Sigmoid colon (tissue), 7 donors: ENCODE measurements around the gene NTM. TPM values are rescaled to one million over a fixed set of nuclear protein-coding genes. Genes with fewer than 3 reads are reported as not detected.

ENCODE experiments used
- DNase-seq: peaks from one replicate; pipeline ENCODE4 v3.0.0-alpha.2; 2019
- H3K27ac ChIP-seq, 4 donors: fragments of 200-600 bp; sonication (generic); one replicate each; pipeline ENCODE4 v1.5.1; 2016 to 2019; ENCODE audit warnings: mild to moderate bottlenecking in 1 of 4
- H3K27me3 ChIP-seq, 3 donors: fragments of 200-600 bp; sonication (generic); one replicate each; pipeline ENCODE4 v1.5.1; 2019; ENCODE audit warnings: mild to moderate bottlenecking in 1 of 3
- H3K36me3 ChIP-seq, 4 donors: fragments of 200-600 bp; sonication (generic); one replicate each; pipeline ENCODE4 v1.5.1; 2016 to 2019
- H3K4me1 ChIP-seq, 4 donors: fragments of 200-600 bp; sonication (generic); one replicate each; pipeline ENCODE4 v1.5.1; 2017 to 2019
- H3K4me3 ChIP-seq, 4 donors: fragments of 200-600 bp; sonication (generic); one replicate each; pipeline ENCODE4 v1.5.1; 2017 to 2019; ENCODE audit warnings: mild to moderate bottlenecking in 2 of 4, moderate library complexity in 1 of 4
- H3K9me3 ChIP-seq, 4 donors: fragments of 200-600 bp in 3 of 4; sonication (generic) in 3 of 4; one replicate each; pipeline versions ENCODE4 v1.5.1 to v1.6.1; 2013 to 2019
- CTCF ChIP-seq, 4 experiments: fragments of 450-650 bp in 3 of 4; fragments of 200-600 bp in 1 of 4; IDR thresholded peaks; one replicate each; pipeline ENCODE4 v1.5.1; 2016 to 2019; ENCODE audit warnings: antibody characterized with exemption in 4 of 4, mild to moderate bottlenecking in 3 of 4, moderate library complexity in 2 of 4
- EP300 ChIP-seq, 4 donors: sonication (generic); formaldehyde crosslinking; IDR thresholded peaks; one replicate each; pipeline ENCODE4 v1.6.1; 2017; ENCODE audit warnings: antibody characterized with exemption in 4 of 4
- POLR2A ChIP-seq, 2 donors: fragments of 450-650 bp; IDR thresholded peaks; one replicate each; pipeline ENCODE4 v1.6.1; 2016; ENCODE audit warnings: antibody characterized with exemption in 2 of 2, mild to moderate bottlenecking in 2 of 2, moderate library complexity in 2 of 2
- POLR2AphosphoS5 ChIP-seq, 4 donors: sonication (generic); formaldehyde crosslinking; IDR thresholded peaks; one replicate each; pipeline ENCODE4 v1.6.1; 2017; ENCODE audit warnings: antibody characterized with exemption in 4 of 4
- WGBS, 2 donors: extraction: QIAGEN DNeasy Blood & Tissue Kit; methylation state at CpG; one replicate each; pipeline ENCODE4 v1.1.7; 2013; 5-methylcytosine and 5-hydroxymethylcytosine counted together
- intact Hi-C: fragments of 100-400 bp; cut with DNase I; formaldehyde crosslinking; loops from one replicate; pipeline ENCODE4 v1.15.1; 2023
- polyA plus RNA-seq, 3 donors: library from polyadenylated mRNA; stranded (reverse); fragments of 200-250 nt; gene quantifications; one replicate each; pipeline ENCODE4 v1.2.3, GENCODE V29; 2013
- total RNA-seq, 4 donors: library from RNA; depleted of rRNA; stranded (reverse); fragments of >200 nt; gene quantifications; one replicate each; pipeline ENCODE4 v1.1.0, GENCODE V29; 2016
- donor health status: healthy with polysubstance abuse.
- donor health status: Bipolar disorder and iron deficiency.
- donor health status: healthy.

NTM gene
- total and polyA plus RNA-seq, 7 donors: 0.96 to 18.3 (median 6.4) TPM; not detected in 1

DNA sequence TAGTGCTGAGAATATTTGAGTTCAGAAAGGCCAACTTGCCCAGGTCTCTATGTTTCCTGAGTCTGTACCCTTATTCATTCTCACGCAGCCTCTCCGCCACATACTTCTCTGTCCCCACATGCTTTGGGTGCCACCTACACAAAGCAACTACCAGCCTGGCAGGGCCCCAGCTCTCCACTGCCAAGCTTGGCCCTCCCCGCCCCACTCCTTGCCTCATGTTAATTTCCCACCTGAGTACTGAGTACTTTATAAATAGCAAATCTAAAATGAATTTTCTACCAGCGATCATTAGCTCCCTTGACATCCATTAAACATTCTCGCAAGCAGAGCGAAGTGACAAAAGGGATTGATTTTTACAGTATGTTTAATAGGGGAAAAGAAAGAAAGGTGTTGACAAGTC is 20.8 kb downstream of the NTM start:
- intact Hi-C loops: no loop called here
- Histone ChIP-seq H3K27ac (no peak overlapping the region), H3K9me3 (no peaks in the 10 kb centered on the region), H3K36me3 (no peaks in the 10 kb centered on the region), H3K27me3 (no peaks in the 10 kb centered on the region), H3K4me1 (no peaks in the 10 kb centered on the region), H3K4me3 (no peak overlapping the region)
- WGBS, 2 donors: 95% methylated on average over 6 of the region's 6 CpGs
- no peak for DNase-seq
- TF ChIP-seq EP300 (IDR thresholded peaks at IDR 0.05): no peak
- no peak for TF ChIP-seq CTCF (IDR thresholded peaks at IDR 0.05)
- TF ChIP-seq POLR2A (IDR thresholded peaks at IDR 0.05): no peak
- TF ChIP-seq POLR2AphosphoS5 (IDR thresholded peaks at IDR 0.05): no peak

GRCh38 chr11:131392528-131393255 is 22.3 kb downstream of the NTM start:
- WGBS, 2 donors: 63% methylated on average over 8 of the region's 8 CpGs
- DNase-seq: no peak
- no peaks in the 10 kb centered on the region for H3K36me3 ChIP-seq
- intact Hi-C loops: no loop called here
- no peaks in the 10 kb centered on the region for H3K27me3 ChIP-seq
- no peaks in the 10 kb centered on the region for H3K9me3 ChIP-seq
- H3K27ac ChIP-seq: no peak overlapping the region
- no peaks in the 10 kb centered on the region for H3K4me1 ChIP-seq
- no peak for TF ChIP-seq CTCF (IDR thresholded peaks at IDR 0.05)
- TF ChIP-seq EP300 (IDR thresholded peaks at IDR 0.05): no peak
- TF ChIP-seq POLR2AphosphoS5 (IDR thresholded peaks at IDR 0.05): no peak
- TF ChIP-seq POLR2A (IDR thresholded peaks at IDR 0.05): no peak
- H3K4me3 ChIP-seq: no peak overlapping the region

DNA sequence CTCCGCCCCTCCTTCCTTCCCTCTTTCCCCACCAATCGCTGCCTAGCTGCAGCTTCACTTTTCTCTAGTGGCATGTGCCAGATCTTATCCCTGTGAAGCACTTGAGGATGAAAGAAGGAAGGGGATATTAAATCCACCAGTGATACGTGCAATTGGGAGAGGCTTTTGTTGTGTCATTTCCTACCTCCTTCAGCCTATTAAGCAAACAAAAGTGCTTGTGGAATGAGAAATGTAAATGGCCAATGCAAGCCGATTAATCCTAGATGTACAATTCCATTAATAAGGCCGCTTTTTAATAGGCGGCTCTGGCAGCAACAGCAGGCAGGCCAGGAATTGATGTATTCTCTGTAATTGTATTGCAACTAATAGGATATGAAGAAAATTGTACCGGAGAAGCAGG is 23.3 kb downstream of the NTM start:
- TF ChIP-seq EP300 (IDR thresholded peaks at IDR 0.05): no peak
- no peak for TF ChIP-seq CTCF (IDR thresholded peaks at IDR 0.05)
- no peak for TF ChIP-seq POLR2A (IDR thresholded peaks at IDR 0.05)
- TF ChIP-seq POLR2AphosphoS5 (IDR thresholded peaks at IDR 0.05): no peak
- Histone ChIP-seq H3K36me3 (no peaks in the 10 kb centered on the region), H3K4me1 (no peaks in the 10 kb centered on the region), H3K9me3 (no peaks in the 10 kb centered on the region), H3K4me3 (no peak overlapping the region), H3K27me3 (no peaks in the 10 kb centered on the region), H3K27ac (no peak overlapping the region)
- no peak for DNase-seq
- 86 to 90% methylated on average over 7 of the region's 7 CpGs for WGBS, 2 donors
- intact Hi-C loops: no loop called here

GRCh38 chr11:131397675-131398074 is 27.3 kb downstream of the NTM start:
- H3K9me3 ChIP-seq: no peaks in the 10 kb centered on the region
- no peaks in the 10 kb centered on the region for H3K27me3 ChIP-seq
- no peaks in the 10 kb centered on the region for H3K36me3 ChIP-seq
- TF ChIP-seq EP300 (IDR thresholded peaks at IDR 0.05) (no peak), CTCF (IDR thresholded peaks at IDR 0.05) (no peak), POLR2A (IDR thresholded peaks at IDR 0.05) (no peak), POLR2AphosphoS5 (IDR thresholded peaks at IDR 0.05) (no peak)
- no peak for DNase-seq
- H3K4me1 ChIP-seq: no peaks in the 10 kb centered on the region
- H3K4me3 ChIP-seq: no peak overlapping the region
- intact Hi-C loops: no loop called here
- WGBS, 2 donors: 45 to 67% methylated on average over 3 of the region's 3 CpGs
- no peak overlapping the region for H3K27ac ChIP-seq

DNA sequence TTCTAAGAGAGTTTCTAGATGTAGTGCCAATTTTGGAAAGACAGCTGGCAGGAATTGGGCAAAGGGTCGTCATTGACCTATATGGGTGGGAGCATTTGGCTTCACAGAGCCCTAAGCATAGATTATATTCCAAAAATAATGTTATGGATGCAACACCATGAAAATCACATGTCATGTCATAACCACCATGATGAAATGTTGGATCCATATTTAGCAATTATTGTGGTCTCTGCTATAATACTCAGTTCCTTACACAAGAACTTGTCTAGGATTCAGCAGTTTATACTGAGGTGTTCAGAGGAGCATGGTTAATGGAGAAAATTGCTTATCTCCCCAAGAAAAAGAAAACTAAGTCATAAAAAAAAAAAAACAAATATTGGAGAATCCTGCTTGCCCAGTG is 31.6 kb downstream of the NTM start:
- 80 to 83% methylated on average over 1 of the region's 1 CpG for WGBS, 2 donors
- intact Hi-C loops: loop anchor here (10.0 kb wide), 1 partner anchor 103 kb away; no protein-coding TSS in a partner anchor
- no peak for TF ChIP-seq POLR2A (IDR thresholded peaks at IDR 0.05)
- TF ChIP-seq EP300 (IDR thresholded peaks at IDR 0.05): no peak
- TF ChIP-seq CTCF (IDR thresholded peaks at IDR 0.05): no peak
- no peak for TF ChIP-seq POLR2AphosphoS5 (IDR thresholded peaks at IDR 0.05)

More for the DNA sequence above, 31.6 kb downstream of the NTM start:
- no peaks in the 10 kb centered on the region for H3K36me3 ChIP-seq
- no peaks in the 10 kb centered on the region for H3K4me1 ChIP-seq
- H3K27ac ChIP-seq: no peak overlapping the region
- no peak for DNase-seq
- H3K4me3 ChIP-seq: no peak overlapping the region
- H3K9me3 ChIP-seq: no peaks in the 10 kb centered on the region
- no peaks in the 10 kb centered on the region for H3K27me3 ChIP-seq
